HG03066 (cell line): ENCODE results near the gene PCDHGB4.
"Not testable (repeated sequence)": the region's sequence is repeated elsewhere in the genome, so short reads cannot be mapped to it uniquely, and the experiment has no call there.

Experiments
- ATAC-seq: cut with Tn5 transposase; IDR thresholded peaks from one replicate; pipeline ENCODE4 v1.9.1; 2021; ENCODE audit warnings: low read depth; ENCODE audit not compliant: unreplicated experiment

PCDHGB4 gene

GRCh38 chr5:141366016-141366896 is 21.2 kb upstream of the PCDHGB4 start:
- ATAC-seq: no peak

GRCh38 chr5:141369994-141370848 is 17.3 kb upstream of the PCDHGB4 start, which contains the start of gene PCDHGB3:
PCDHGB3 (plus strand) TSS chr5:141370242; CDS start chr5:141370395, 153 bp downstream.
- no peak for ATAC-seq

GRCh38 chr5:141371572-141372475 is 15.7 kb upstream of the PCDHGB4 start:
- ATAC-seq: no peak

GRCh38 chr5:141373673-141374317 is 13.7 kb upstream of the PCDHGB4 start, which contains the start of gene PCDHGA6:
PCDHGA6 (plus strand) TSS chr5:141373891; CDS start chr5:141374084, 193 bp downstream.
- no peak for ATAC-seq

- ATAC-seq: no peak
Observed at GRCh38 chr5:141374627-141375026, 12.9 kb upstream of the PCDHGB4 start.

GRCh38 chr5:141375444-141376155 is 11.9 kb upstream of the PCDHGB4 start:
- not testable (repeated sequence) for ATAC-seq

GRCh38 chr5:141382469-141383294 is 4.8 kb upstream of the PCDHGB4 start, which contains the start of gene PCDHGA7:
PCDHGA7 (plus strand) TSS chr5:141382742; CDS start chr5:141382900, 158 bp downstream.
- no peak for ATAC-seq

GRCh38 chr5:141383345-141383744 is 4.2 kb upstream of the PCDHGB4 start:
- ATAC-seq: no peak

- no peak for ATAC-seq
Observed at GRCh38 chr5:141384471-141385267, 2.8 kb upstream of the PCDHGB4 start.

GRCh38 chr5:141388661-141389060 is 1.2 kb downstream of the PCDHGB4 start:
- no peak for ATAC-seq

GRCh38 chr5:141389153-141390042 is 1.9 kb downstream of the PCDHGB4 start:
- ATAC-seq: no peak

GRCh38 chr5:141392429-141393198 is 5.1 kb downstream of the PCDHGB4 start, which contains the start of gene PCDHGA8:
PCDHGA8 (plus strand) TSS chr5:141392633; CDS start chr5:141392814, 181 bp downstream.
- ATAC-seq: no peak

- no peak for ATAC-seq
Observed at GRCh38 chr5:141393267-141393666, 5.8 kb downstream of the PCDHGB4 start.

GRCh38 chr5:141394401-141395187 is 7.1 kb downstream of the PCDHGB4 start:
- ATAC-seq: not testable (repeated sequence)
